HG02571 (cell line): ENCODE results near the gene ENAH.

Experiments used
- ATAC-seq: cut with Tn5 transposase; IDR thresholded peaks from one replicate; pipeline ENCODE4 v1.9.1; 2021; ENCODE audit warnings: mild to moderate bottlenecking, moderate library complexity; ENCODE audit not compliant: unreplicated experiment

ENAH gene

DNA sequence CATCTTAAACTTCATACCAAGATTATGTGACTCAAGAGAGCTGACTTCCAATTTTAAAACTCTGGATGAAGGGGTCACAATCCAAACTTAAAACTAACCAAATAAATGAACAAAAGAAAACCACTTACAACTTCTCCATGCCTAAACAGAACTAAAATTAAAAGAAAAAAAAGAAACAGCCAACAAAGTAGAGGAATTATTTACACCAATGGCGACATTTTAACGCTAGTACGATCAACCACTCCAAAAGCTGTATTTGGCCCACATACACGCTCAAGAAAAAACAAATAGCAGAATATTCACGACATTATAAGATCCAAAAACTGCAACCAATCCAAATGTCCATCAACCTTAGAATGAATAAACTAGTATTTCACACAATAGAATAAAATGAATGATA is 42.4 kb downstream of the ENAH start:
- ATAC-seq, result no peak

DNA sequence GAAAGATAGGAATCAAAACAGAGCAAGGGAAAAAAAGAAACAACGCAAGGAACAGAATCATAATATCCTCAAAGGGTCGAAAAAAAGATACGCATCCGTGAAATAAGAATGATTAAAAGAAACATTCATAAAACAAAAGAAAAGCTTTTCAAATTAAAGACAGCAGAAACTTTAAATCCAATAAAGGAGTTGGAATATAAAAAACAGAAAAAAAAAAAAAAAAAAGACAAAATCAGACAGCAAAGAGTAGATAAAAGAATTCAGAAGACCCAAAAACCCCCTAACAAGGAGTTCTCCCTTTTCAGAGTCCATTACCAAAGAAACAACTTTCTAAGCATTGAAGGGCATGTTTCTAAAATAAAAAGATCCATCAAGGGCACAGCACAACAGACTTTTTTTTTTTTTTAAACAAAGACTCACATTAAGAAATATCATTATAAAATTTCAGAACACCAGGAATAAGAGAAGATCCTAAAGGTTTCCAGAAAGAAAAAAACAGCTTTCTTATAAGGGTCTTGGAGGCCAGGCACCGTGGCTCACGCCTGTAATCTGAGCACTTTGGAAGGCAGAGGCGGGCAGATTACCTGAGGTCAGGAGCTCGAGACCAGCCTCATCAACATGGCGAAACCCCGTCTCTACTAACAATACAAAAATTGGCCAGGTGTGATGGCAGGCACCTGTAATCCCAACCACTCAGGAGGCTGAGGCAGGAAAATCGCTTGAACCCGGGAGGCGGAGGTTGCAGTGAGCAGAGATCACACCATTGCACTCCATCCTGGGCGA is 44.7 kb downstream of the ENAH start:
- no peak for ATAC-seq

DNA sequence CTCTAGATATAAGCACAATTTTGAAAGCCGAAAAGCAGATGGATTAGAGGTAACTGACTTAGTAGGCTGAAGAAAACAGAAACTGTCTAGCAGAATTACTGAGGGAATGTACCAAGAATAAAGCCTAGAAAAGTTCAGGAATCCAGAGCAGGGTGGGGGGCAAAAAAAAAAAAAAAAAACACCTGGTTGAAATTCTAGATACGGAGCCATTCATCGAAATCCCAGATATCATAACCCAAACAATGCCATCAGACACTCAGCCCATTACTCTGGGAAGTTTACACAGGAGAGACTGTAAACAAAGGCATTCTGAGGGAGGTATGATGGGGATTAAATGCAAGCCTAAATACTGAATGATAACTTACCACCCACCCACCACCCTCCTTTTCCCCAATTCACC is 45.6 kb downstream of the ENAH start:
- no peak for ATAC-seq

DNA sequence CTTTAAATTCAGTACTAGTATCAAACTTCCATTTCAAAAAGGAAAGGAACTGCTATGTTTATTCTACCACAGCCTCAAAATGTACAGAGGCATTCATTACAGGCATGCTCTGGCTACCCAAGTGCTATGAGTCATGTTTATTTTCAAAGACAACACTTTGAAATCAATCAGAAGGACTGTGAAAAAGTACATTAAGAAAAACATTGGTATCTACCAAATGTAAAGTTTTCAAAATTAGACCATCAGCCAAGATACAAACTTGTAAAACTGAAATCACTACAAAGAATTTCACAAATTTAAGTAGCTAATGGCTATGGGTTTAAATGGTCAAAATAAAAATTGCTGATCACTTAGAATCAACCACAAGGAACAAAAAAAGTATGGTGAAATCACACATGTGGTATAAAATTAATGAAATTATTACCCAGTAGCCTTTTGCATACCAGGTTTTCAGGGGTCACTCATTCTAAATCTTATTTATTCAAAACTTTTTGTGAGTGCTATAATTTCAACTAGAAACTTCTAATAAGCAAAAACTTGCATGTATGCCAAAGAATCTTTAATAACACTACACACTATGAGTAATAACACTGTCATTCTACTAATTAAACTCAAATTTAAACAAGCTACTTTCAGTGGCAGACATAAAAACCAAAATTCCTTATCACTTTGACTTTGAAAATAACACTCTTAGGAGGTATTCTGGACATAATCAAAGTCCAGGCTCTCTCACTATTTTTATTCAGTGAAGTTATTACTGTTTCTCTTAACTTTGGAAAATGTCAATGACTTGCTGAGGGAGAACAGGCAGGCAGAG is 49.2 kb downstream of the ENAH start:
- no peak for ATAC-seq

DNA sequence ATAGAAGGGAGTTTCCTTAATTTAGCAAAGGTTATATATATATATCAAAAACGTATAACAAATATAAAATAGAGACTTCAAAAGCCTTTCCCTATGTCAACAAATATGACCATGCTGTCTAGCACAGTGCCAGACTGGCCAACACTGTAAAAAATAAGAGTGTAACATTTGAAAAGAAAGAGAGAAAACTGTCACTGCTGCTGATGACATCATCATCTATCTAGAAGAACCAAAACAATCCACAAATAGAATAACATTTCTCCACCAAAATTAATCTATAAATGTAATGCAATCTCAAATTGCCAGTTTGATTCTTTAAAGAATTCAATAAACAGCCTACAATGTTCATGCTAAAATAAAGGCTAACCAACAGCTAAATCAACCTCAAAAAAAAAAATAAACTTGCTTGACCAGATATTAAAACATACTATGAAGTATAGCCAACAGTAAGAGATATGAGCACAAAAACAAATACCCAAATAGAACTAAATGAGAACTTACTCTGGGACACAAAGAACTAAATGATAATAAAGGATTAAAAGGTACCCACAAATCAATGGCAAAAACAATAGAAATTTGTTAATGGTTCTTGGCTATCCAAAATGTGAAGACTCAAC is 50.2 kb downstream of the ENAH start:
- no peak for ATAC-seq

DNA sequence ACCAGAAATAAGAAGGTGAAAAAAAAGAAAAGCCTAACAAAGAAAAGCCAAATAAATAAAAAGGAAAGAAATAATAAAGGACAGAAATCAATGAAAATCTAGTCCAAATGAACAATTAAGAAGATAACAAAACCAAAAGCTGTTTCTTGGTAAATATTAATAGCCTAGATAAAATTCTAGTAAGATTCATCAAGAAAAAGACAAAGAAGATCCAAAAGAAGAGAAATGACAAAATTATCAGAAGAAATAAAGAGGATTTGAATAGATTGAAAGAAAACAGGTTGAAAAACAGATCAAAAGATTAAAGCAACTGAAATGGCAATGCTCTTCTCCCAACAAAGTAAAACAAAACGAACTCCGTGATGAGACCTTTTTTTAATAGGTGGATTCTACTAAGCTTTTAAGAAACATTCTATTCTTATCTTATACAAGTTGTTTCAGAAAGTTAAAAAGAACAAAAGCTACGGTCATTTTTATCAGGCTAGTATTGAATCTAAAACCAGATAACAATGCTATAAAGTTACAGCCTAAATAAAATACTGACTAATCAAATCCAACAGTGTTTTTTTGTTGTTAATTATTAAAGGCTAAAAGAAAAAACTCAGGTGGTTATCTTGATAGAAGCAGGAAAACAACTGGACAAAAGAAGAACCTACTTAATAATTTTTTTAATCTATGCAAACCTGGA is 50.9 kb downstream of the ENAH start:
- ATAC-seq, result no peak

DNA sequence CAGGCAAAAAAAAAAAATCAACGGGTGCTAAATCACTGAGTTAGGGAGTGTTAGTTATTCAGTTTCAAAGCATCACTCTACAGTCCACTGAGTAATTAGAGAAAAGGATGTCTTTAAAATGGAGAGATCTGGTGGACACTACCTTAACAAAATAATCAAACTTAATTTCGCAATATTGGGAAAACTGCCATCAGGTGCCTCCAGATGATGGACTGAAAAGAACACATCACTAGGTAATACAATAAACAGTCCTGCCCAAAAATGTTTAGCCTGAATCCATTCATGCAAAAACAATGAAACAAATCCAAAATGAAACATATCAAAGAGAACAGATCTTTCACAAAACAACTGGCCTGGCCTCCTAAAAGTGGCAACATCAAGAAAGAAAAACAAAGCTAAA is 54.1 kb downstream of the ENAH start:
- ATAC-seq, result no peak

DNA sequence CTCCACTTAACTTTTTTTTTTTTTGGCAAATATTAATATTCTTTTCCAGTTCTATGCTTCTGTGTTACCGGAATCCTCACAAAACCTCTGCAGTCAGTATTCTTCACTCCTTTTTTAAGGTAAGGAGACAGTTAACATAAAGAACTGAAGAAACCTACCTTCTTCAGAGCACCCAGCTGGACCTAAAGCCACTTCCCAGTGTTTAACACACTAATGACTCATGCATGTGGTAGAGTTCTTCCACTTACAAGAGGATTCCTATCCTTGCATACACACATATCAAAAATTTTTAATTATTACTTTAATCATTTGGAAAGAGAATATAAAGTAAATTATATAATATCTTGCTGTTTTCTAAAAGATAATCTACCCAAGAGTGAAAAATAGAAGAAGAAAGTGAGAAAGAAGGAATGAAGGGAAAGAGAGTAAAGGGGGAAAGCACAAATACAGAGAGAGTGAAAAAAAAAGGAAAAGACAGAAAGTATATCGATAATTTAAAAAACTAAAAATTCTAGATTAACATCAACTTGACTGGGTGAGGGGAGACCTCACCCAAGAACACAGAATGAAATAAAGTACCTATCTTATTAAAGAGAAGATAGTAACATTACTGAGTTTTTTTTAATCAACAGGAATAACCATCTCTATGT is 54.9 kb downstream of the ENAH start:
- ATAC-seq, result no peak

DNA sequence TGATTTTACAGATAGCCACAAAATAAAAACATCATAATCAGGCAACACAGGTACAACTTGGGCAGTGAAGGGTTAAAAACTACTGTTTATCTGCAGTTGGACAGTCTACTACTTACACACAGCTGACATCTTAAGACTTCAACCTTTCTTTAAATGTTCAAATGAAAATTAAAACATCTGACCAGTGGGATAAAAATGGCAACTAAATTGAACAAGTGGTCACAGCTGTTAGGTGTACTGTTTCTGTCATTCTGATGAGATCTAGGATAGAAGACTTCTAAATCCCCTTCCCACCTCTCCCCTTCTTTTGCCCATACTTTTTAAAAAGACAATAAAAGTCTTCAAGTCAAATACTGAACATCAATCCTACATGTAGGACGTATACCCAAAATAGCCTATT is 56.2 kb downstream of the ENAH start:
- no peak for ATAC-seq

DNA sequence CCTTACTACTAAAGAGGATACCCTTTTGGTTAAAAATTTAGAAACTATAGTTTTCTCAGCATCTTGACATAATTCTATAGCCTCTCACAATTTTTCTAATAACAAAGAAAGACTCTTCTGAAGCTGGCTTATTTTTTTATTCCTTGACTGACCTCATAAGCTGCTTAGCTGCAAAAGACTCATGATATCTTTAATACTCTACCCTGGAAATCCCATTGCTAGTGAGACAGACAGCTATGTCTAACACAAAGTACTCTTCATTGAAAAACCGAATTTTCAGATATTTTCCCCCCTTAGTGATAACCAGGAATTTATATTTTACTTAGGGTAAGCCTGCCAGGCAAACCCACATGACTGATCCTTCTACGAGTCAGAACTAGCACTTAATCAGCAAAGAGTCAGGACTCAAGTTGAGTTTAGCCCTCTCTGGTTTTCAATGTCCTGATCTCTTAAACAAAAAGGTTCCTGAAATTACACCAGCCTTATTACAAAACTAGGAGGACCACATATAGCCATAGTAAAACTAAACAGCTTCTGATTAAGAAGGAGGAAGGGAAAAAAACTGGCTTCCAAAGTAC is 56.9 kb downstream of the ENAH start:
- no peak for ATAC-seq

DNA sequence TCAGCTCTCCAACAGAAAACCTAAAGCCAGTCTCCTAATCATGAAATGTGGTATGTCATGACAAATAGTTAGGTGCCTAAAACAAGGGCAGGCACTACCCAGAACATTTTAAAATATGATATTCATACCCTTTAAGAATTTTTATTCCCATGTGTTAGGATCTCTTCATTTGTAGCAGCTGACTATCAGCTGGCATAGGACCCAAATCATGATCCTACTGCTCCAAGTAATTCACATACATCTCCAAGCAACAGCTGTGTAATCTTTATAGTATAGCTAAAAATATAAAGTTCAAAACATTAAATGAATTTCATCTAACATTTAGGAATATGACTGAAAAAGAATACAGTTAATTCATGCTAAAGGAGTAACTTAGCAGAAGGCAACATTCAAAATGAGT is 57.5 kb downstream of the ENAH start:
- no peak for ATAC-seq

DNA sequence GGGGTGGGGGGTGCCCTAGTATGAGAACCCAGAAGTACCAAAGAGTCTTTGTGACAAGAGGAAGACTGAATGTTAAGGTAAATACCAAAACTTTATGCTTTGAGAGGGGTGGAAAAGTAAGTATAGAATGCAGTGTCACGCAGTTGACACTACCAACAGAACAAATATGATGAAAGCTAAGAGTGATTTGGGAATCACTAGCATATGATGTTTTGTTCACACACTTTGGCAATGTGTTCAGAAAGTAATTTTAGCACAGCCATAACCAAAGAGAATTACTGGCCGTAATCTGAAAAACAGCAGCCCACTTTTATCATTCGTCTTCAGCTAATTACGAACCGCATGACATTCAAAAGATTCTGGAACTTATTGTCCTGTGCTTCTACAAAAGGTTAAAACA is 59.5 kb downstream of the ENAH start:
- no peak for ATAC-seq

DNA sequence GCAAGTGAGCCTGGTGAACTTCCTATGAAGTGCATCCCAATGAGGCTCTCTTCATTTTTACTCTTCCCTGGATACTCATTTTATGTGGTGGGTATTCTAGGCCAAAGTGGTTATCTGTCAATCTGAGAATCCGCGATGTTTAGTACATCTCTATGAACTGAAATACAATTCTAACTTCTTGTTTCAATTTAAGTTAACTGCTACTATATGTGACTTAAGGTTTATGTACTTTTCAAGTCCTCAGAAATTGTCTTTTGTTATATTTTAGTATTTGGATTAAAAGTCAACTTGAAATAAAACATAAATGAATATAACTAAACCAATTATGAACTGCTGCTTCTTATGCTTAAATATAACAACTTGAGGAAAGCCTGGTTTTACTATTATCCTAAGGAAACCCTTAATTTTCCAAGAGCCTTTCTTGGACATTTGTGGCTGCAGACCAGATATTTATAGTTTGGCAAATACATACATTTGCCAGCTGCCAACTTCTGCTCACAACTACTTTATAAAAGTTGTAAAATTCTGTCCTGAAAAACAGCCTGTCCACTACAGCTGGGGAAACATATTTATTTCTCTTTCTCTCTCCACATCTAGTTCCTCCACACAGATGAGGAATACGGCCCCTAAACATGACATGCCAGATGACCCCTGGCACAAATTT is 60.4 kb downstream of the ENAH start:
- ATAC-seq, result no peak

DNA sequence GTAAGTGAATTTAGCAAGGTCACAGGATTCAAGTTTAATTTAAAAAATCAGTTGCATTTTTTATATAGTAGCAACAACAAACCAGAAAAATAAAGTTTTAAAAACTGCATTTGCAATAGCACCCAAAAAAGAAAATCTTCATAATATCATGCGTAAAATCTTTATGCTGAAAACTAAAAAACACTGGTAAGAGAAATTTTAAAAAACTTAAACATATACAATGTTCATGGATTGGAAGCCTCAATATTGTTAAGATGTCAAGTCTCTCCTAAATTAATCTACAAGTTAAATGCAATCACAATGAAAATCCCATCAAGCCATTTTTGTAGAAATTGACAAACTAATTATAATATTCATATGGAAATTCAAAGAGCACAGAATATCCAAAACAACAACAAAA is 65.6 kb downstream of the ENAH start:
- no peak for ATAC-seq

DNA sequence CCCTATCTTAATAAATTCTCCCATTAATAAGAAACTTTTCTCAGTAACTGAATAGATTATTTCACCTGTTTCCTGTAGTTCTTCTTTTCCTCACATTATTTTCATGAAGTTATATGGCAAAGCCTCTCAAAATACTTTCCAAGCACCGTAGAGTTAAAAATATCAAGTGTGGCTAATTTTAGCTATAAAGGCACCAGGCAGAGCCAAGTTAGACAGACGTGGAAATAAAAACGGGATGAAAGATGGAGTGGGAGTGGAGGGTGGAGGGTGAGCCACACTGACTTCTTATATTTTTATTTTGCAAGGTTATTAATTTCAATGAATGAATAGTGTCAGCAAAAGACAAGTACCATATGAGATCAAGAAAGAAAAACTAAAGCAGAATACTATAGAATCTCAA is 71.7 kb downstream of the ENAH start:
- no peak for ATAC-seq

DNA sequence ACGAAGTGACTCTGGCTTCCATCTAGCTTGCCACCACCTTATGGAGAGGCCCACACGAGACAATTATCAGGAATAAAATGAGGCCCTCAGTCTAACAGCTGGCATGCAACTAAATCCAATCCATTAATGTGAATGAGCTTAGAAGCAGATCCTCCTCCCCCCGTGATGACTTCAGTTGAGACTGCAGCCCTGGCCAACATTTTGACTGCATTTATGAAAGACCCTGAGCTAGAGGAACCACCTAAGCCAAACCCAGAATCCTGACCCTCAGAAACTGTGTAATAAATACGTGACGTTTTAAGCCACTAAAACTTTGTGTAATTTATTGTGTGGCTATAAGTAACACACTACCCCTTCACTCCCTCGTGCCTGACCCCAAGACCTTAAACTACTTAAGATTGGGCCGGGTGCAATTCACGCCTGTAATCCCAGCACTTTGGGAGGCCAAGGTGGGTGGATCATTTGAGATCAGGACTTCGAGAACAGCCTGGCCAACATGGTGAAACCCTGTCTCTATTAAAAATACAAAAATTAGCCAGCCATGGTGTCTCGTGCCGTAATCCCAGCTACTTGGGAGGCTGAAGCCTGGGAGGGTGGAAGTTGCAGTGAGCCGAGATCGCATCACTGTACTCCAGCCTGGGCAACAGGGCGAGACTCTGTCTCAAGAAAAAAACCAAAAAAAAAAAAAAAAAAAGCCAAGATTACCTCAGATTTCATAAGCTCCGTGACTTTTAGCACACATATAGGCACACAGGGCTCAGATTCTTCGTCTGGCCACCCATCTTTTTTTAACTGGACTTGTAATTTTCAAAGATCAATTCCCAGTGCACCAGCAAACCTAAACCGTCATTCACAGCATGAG is 72.5 kb downstream of the ENAH start:
- no peak for ATAC-seq

DNA sequence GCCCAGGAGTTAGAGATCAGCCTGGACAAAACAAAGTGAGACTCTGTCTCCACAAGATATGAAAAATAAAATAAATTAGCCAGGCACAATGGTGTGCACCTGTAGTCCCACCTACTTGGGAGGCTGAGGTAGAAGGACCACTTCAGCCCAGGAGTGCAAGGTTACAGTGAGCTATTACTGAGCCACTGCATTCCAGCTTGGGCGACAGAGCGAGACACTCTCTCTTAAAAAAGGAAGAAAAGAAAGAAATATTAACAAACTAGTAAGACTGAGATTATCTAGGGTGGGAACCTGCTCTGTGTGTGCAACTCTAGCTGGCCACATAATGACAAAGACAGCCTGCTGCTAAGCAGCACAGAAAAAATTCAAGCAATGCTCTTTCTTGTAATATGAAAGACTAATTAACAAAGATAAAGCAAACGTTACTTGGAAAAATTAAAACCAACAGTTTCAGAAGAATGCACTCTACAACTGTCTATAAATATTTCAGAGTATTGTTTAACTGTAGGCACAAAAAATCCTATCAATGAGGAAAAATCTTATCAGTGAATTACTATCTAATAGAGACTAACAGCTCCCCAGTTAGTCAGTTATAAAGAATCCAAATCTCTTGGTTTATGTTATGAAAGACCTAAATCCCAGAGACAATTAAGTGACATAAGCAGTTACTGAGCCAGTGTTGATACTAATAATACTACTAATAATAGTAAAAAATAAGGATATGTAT is 74.5 kb downstream of the ENAH start:
- no peak for ATAC-seq

DNA sequence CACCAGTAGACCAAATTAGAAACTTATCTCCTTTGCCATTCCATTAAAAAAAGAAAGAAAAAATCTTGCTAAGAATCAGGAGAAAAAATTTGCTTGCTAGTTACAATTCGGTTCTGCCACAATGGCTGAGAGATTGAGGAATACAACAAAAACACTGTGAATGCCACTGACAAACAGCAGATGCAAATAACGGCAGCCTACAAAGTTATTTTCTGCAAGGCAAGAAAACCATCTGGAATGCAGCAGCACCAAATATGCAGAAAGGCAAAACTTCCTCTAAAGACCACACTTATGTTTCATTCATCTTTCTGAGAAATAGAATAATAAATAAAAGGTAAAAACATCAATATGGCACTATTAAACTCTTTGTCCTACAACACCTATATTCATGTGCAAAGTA is 75.7 kb downstream of the ENAH start:
- ATAC-seq, result no peak
